Measurements from ENCODE around the gene OST4. TPM values are rescaled to one million over a fixed set of nuclear protein-coding genes. Genes with fewer than 3 reads are reported as not detected.
A peak's percentile ranks its signal among the peaks of the same experiment; 100 is the strongest.

Gene OST4
- total RNA-seq, 1 donor from 2014 or later, result 158 TPM

GRCh38 chr2:27074738-27075565 is 3.5 kb upstream of the OST4 start:
- Histone ChIP-seq H3K36me3 (no peaks in the 10 kb centered on the region), H3K4me1 (peaks cover 10 to 40% of the 10 kb centered on the region in 2 donors), H3K4me3 (no peak overlapping the region), H3K9me3 (no peaks in the 10 kb centered on the region), H3K27ac (peak overlapping the region; percentile 89 to 97), H3K27me3 (no peaks in the 10 kb centered on the region)
- no peak for DNase-seq (ENCODE audit: low spot score in 2 of 2)
- TF ChIP-seq CTCF (IDR thresholded peaks at IDR 0.05), result no peak
- intact Hi-C loops (cut with DNase I), result loop anchor here (5.0 to 10.0 kb wide), 2 partner anchors 43 to 310 kb away; partner anchors contain the start of genes SLC35F6 and TMEM214

GRCh38 chr2:27073782-27074181 is 2.3 kb upstream of the OST4 start:
- intact Hi-C loops (cut with DNase I), result loop anchor here (5.0 to 10.0 kb wide), 2 partner anchors 41 to 309 kb away; partner anchors contain the start of genes SLC35F6 and TMEM214
- no peak for DNase-seq (ENCODE audit: low spot score in 2 of 2)
- TF ChIP-seq CTCF (IDR thresholded peaks at IDR 0.05), result no peak

GRCh38 chr2:27072920-27073319 is 1.5 kb upstream of the OST4 start:
- intact Hi-C loops (cut with DNase I), result loop anchor here (1.0 to 10.0 kb wide), 3 partner anchors 23 to 308 kb away; partner anchors contain the start of genes SLC35F6 and TMEM214
- no peaks in the 10 kb centered on the region for H3K27me3 ChIP-seq
- peaks cover 0 to 16% of the 10 kb centered on the region in 2 donors for H3K36me3 ChIP-seq
- TF ChIP-seq CTCF (IDR thresholded peaks at IDR 0.05), result no peak
- H3K4me1 ChIP-seq, result peaks cover 11 to 53% of the 10 kb centered on the region in 2 donors
- H3K4me3 ChIP-seq, result peak overlapping the region in 1 of 2 donors; percentile 81
- H3K9me3 ChIP-seq, result no peaks in the 10 kb centered on the region
- no peak for DNase-seq (ENCODE audit: low spot score in 2 of 2)
- H3K27ac ChIP-seq, result peak overlapping the region; percentile 89 to 97

More at GRCh38 chr2:27073782-27074181, 2.3 kb upstream of the OST4 start:
- no peak overlapping the region for H3K4me3 ChIP-seq
- peaks cover 11 to 52% of the 10 kb centered on the region in 2 donors for H3K4me1 ChIP-seq
- H3K36me3 ChIP-seq, result peaks cover 0 to 9% of the 10 kb centered on the region in 2 donors
- H3K27ac ChIP-seq, result peak overlapping the region; percentile 89 to 97
- no peaks in the 10 kb centered on the region for H3K9me3 ChIP-seq
- H3K27me3 ChIP-seq, result no peaks in the 10 kb centered on the region

- intact Hi-C loops (cut with DNase I), result loop anchor here (1.0 to 10.0 kb wide), 5 partner anchors 9 to 307 kb away; partner anchors contain the start of genes KHK, SLC35F6 and TMEM214
- H3K36me3 ChIP-seq, result peaks cover 0 to 23% of the 10 kb centered on the region in 2 donors
- peak overlapping the region; percentile 89 to 97 for H3K27ac ChIP-seq
- no peaks in the 10 kb centered on the region for H3K27me3 ChIP-seq
- no peaks in the 10 kb centered on the region for H3K9me3 ChIP-seq
- H3K4me3 ChIP-seq, result peak overlapping the region; percentile 81 to 91
- peak in 1 of 2 donors; percentile 88 for DNase-seq (ENCODE audit: low spot score in 2 of 2)
- H3K4me1 ChIP-seq, result peaks cover 11 to 50% of the 10 kb centered on the region in 2 donors
- no peak for TF ChIP-seq CTCF (IDR thresholded peaks at IDR 0.05)
Observed at GRCh38 chr2:27071990-27072830, 756 bp upstream of the OST4 start.

GRCh38 chr2:27070653-27071276 is 689 bp downstream of the OST4 start:
- DNase-seq (ENCODE audit: low spot score in 2 of 2), result peak in 1 of 2 donors; percentile 57
- no peaks in the 10 kb centered on the region for H3K27me3 ChIP-seq
- H3K9me3 ChIP-seq, result no peaks in the 10 kb centered on the region
- intact Hi-C loops (cut with DNase I), result loop anchor here (1.0 to 10.0 kb wide), 4 partner anchors 11 to 306 kb away; partner anchors contain the start of genes KHK, SLC35F6 and TMEM214
- TF ChIP-seq CTCF (IDR thresholded peaks at IDR 0.05), result no peak
- H3K27ac ChIP-seq, result peak overlapping the region; percentile 94 to 97
- H3K36me3 ChIP-seq, result peaks cover 0 to 33% of the 10 kb centered on the region in 2 donors
- peaks cover 11 to 50% of the 10 kb centered on the region in 2 donors for H3K4me1 ChIP-seq
- peak overlapping the region; percentile 81 to 91 for H3K4me3 ChIP-seq

All from ascending aorta (tissue), 2 donors.